Right forelimb (tissue), 1 donor: Measurements from ENCODE around the gene SLC16A13.
"Not testable (repeated sequence)": the region's sequence is repeated elsewhere in the genome, so short reads cannot be mapped to it uniquely, and the experiment has no call there.

Experiments
- DNase-seq: peaks from one replicate; pipeline ENCODE4 v3.0.0-alpha.2; 2018

SLC16A13 gene

DNA sequence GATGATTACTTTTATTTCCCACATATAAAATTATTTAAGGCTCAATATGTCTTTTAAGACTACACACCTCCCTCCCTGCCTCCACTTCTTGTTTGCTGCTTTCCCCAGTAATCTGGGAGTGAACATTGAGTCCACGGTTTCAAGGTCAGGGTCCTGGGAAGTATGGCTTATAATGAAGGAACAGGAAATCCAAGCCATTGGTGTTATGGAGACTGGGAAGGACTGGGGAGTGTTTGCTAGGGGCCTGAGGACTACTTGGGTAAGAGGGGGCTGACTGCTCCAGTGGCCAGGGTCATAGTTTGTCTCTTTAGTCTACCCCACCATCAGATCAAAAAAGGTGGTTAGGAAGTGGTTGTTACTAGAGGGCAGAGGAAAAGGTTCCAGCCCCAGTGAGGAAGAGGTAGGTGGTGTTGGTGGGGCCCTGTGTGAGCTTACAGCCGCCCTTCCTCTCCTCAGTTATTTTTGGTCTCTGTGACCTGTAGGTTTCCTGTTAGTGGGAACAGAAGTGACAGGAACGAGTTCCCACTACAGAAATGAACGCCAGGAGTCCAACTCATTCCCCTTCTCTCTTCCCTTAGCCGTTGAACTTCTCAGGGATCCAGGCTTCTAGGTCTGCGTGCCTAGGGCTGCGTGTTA, 742 bp upstream of the SLC16A13 start:
- no peak for DNase-seq

DNA sequence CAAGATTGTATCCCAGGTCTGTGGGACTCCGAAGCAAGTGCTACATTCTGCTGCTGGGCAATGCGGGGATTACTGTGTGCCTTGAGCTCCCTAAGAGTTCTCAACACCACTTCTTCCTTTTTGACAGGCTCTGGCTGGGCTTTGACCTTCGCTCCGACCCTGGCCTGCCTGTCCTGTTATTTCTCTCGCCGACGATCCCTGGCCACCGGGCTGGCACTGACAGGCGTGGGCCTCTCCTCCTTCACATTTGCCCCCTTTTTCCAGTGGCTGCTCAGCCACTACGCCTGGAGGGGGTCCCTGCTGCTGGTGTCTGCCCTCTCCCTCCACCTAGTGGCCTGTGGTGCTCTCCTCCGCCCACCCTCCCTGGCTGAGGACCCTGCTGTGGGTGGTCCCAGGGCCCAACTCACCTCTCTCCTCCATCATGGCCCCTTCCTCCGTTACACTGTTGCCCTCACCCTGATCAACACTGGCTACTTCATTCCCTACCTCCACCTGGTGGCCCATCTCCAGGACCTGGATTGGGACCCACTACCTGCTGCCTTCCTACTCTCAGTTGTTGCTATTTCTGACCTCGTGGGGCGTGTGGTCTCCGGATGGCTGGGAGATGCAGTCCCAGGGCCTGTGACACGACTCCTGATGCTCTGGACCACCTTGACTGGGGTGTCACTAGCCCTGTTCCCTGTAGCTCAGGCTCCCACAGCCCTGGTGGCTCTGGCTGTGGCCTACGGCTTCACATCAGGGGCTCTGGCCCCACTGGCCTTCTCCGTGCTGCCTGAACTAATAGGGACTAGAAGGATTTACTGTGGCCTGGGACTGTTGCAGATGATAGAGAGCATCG, 2.4 kb downstream of the SLC16A13 start:
- DNase-seq = no peak

DNA sequence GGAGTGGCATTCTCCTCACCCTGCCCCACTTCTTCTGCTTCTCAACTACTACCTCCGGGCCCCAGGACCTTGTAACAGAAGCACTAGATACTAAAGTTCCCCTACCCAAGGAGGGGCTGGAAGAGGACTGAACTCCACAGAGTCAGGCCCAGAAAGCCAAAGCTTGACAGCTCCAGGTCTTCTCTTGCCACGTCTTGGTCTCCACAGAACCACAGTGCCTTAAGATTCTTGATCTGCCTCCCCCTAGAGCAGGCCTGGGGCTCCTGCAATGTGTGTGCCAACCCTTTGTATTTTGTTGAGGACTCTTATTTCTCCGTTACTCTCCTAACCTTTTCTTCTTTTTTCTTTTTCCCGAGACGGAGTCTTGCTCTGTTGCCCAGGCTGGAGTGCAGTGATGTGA, 4.0 kb downstream of the SLC16A13 start:
- no peak for DNase-seq

GRCh38 chr17:7041607-7042500, 6.0 kb downstream of the SLC16A13 start:
- DNase-seq = no peak

- DNase-seq = peak; percentile 66
Observed at GRCh38 chr17:7042501-7043181, 6.8 kb downstream of the SLC16A13 start.

DNA sequence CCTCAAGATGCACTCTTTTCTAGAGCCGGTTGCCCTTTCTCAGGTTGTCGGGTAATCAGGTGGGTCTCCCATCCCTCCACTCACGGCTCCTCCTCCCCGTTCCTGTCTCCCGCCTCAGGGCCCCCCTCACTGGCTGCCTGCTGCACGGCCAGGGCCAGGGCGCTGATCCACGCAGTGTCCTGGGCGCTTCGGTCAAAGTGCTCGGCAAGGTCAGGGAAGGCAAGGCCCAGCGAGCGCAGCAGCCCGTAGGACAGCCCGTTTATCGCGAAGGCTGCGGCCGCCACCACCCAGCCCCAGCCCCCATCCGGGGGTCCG, 7.3 kb downstream of the SLC16A13 start:
- no peak for DNase-seq

GRCh38 chr17:7043497-7044198, 7.8 kb downstream of the SLC16A13 start, which contains the start of gene SLC16A11:
SLC16A11 (minus strand) TSS chr17:7044092; CDS start chr17:7043513, 579 bp downstream.
- peak; percentile 74 for DNase-seq

GRCh38 chr17:7045492-7046126, 9.8 kb downstream of the SLC16A13 start:
- no peak for DNase-seq

DNA sequence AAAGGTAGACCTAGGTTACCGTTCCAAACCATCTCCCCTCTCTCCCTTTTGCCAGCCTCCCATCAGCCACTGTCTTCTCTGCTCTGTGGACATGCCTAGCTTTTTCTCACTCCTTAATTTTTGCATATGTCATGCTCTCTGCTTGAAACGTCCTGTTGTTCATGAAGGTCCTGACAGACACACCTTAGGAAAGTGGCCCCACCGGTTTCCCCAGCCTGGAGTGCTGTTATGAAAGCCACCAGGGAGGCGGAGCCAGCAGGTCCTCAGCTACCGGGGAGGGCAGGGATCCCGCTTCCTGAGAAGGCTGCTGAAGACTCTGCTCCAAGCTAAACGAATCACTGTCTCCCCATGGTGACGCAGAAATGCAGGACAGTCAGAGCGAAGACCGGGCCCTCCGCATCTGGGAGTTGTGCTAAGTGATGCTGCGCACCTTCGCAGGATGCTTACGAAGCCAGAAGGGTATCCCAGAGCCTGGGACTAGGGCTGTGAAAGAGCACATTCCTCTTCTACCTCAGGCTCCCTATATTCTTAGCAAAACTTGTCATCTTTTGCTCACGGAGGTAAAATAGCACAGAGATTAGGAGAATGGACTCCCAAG, 10.4 kb downstream of the SLC16A13 start:
- DNase-seq = no peak

- DNase-seq = not testable (repeated sequence)
Observed at GRCh38 chr17:7046725-7047397, 11.0 kb downstream of the SLC16A13 start.

DNA sequence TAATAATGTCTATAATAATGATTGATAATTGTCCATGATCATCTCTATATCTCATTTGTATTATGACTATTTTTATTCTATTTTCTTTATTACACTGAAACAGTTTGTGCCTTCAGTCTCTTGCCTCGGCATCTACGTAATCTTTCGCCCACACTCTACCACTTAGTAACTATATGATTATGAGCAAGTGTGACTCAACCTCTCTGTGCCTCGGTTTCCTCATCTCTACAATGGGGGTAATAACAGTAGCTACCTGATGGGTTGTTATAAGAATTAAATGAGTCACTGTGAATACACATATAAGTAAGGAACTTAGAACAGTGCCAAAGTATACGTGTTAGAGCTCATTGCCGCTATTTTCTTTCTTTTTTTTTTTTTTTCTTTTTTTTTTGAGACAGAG, 11.8 kb downstream of the SLC16A13 start:
- DNase-seq = no peak

GRCh38 chr17:7048968-7049367, 13.2 kb downstream of the SLC16A13 start:
- no peak for DNase-seq

- DNase-seq = not testable (repeated sequence)
Observed at GRCh38 chr17:7050583-7050982, 14.8 kb downstream of the SLC16A13 start.

- DNase-seq = no peak
Observed at GRCh38 chr17:7056386-7056785, 20.6 kb downstream of the SLC16A13 start.

GRCh38 chr17:7058831-7059447, 23.1 kb downstream of the SLC16A13 start:
- DNase-seq = no peak

DNA sequence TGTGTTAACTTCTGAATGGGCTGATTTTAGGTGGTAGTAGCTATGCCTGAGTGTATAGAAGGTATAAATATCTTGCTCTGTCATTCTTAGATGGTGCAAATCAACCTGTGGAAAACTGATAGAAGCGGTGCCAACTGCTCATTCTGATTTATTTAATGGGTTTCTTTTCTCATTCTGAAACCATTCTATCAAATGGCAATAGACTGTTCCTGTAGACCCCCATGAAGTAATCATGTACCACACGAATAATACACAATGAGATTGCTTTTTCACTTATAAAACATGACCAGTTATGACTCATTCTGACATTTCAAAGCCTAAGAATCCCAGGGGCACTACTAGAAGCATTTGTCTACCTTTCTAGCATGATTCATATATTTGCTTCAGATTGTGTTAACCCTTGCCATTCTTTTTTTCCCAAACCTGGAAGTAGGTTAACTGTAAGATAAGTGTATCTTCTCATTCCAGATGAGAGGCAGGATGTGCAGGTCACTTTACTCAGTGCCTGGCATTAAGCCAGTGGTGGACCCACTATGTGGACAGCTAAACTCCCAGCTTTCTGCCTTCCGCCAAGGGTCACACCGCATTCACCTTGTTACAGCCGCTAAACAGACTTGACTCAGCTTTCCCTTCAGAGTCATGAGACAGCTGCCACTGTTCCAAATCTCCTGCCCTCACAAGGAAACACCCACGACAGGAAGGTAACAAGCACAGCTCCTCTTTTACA, 24.5 kb downstream of the SLC16A13 start:
- DNase-seq = no peak

DNA sequence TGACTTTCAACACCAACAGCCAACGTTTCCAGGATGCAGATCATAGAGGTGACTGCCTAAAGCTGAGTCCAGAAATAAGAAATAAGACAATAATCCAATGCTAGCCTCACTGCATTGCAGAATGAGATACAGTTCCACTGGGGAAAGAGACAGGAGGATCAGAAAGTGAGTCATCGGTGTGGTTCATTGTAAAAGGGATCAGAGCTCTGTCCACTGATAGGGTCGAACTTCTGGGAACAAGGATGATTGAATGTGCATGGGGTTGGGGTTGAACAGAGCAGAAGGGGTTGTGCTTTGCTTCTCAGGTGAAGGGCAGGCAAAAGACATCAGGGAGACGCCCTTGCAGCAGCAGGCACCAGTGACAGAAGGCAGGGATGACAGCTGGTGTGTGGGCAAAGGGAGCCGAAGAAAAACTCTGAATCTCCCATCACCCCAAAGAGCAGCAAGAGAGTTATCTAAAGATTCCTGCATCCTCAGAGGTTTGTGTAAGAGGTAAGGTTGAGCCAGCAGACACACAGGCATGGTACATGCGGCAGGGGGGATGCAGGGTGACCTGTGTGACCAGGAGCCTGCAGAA, 27.8 kb downstream of the SLC16A13 start:
- DNase-seq = no peak

DNA sequence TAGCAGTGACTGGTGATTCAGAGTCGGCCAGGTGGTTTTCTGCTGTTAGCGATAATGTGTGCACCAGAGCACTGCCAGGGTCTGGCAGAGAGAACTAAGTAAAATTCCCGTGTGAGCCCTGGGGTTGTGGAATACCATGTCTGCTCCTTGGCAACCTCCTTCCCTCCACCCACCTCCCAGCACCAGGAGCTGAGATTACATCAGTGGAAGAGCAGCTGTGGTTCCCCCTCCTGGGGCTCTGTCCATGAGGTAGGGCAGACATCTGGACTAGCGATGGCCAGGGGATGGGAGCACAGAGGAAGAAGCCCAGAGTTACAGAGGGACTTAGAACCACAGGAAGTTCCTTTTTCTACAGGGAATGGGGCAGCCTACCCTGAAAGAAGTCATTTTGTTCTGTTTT, 28.4 kb downstream of the SLC16A13 start:
- no peak for DNase-seq

- DNase-seq = no peak
Observed at GRCh38 chr17:7067198-7067597, 31.4 kb downstream of the SLC16A13 start.
